Measurements from ENCODE around the gene MANSC1.

Gene MANSC1

GRCh38 chr12:12301122-12301521 is 48.9 kb downstream of the MANSC1 start:
- no peak for DNase-seq (ENCODE audit: low read depth in 1 of 2, low spot score in 1 of 2)
- in situ Hi-C loops (cut with HindIII; ENCODE audit: low pct_unique_long_range_greater_than_20kb, low sequenced_read_pairs), result no loop called here
- TF ChIP-seq JUND (IDR thresholded peaks at IDR 0.05; ENCODE audit: low read depth), result no peak

DNA sequence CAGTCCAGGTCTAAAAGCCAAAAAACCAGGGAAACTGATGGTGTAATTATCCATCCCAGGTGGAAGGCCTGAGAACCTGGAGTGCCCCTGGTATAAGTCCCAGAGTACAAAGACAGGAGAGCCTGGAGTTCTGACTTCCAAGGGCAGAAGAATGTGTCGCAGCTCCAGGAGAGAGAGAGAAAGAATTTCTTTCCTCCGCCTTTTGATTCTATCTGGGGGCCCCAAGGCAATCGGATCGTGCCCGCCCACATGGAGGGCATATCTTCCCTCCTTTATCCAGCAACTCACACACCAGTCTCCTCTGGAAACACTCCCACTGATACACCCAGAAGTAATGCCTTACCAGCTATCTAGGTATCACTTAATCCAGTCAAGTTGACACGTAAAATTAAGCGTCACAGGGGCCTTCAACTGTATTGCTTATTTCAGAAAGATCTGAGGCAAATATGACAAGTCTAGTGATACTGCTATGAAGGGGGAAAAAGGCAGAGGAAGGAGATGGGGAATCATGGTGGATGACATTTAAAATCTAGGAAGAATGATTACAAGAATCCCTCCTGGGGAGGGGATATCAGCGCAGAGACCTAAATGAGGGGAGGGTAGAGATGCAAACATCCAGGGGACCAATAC is 52.7 kb downstream of the MANSC1 start:
- in situ Hi-C loops (cut with HindIII; ENCODE audit: low pct_unique_long_range_greater_than_20kb, low sequenced_read_pairs), result no loop called here
- no peak for DNase-seq (ENCODE audit: low read depth in 1 of 2, low spot score in 1 of 2)
- no peak for TF ChIP-seq JUND (IDR thresholded peaks at IDR 0.05; ENCODE audit: low read depth)

- TF ChIP-seq JUND (IDR thresholded peaks at IDR 0.05; ENCODE audit: low read depth), result no peak
- no peak for DNase-seq (ENCODE audit: low read depth in 1 of 2, low spot score in 1 of 2)
- in situ Hi-C loops (cut with HindIII; ENCODE audit: low pct_unique_long_range_greater_than_20kb, low sequenced_read_pairs), result no loop called here
These were observed 55.6 kb downstream of the MANSC1 start for GRCh38 chr12:12294215-12295005.

- no peak for TF ChIP-seq JUND (IDR thresholded peaks at IDR 0.05; ENCODE audit: low read depth)
- no peak for DNase-seq (ENCODE audit: low read depth in 1 of 2, low spot score in 1 of 2)
- in situ Hi-C loops (cut with HindIII; ENCODE audit: low pct_unique_long_range_greater_than_20kb, low sequenced_read_pairs), result no loop called here
These were observed 59.8 kb downstream of the MANSC1 start for GRCh38 chr12:12290206-12290605.

GRCh38 chr12:12286441-12286840 is 63.6 kb downstream of the MANSC1 start:
- no peak for TF ChIP-seq JUND (IDR thresholded peaks at IDR 0.05; ENCODE audit: low read depth)
- in situ Hi-C loops (cut with HindIII; ENCODE audit: low pct_unique_long_range_greater_than_20kb, low sequenced_read_pairs), result no loop called here
- DNase-seq (ENCODE audit: low read depth in 1 of 2, low spot score in 1 of 2), result no peak

DNA sequence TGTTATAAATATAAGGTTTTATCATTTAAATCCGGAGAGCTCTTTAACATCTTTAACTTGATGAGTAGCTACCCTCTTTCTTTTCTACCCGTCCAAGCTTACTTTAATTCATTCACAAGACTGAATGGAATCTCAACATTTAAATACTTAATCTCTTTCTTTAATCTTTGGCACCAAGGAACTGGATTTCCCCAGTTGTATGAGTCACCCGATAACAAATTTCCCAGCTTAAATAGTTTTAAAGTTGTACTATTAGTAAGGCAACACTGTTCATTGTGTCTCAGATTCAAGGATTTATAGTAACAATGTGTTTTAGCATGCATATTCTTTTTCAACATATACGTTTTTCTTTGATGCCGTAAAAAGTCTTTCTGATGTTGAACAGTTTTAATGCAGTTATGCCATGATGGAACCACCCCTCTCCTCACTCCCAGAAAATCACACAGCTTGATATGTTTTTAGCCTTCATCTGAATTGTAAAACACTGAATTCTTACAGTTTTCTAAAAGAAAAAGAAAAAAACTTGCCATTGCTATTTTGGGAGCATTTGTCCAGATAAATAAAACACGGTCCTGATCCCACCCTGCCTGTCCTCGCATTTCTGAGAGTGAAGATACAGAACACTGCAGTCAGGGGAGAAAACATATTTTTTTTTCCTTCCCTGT is 67.1 kb downstream of the MANSC1 start:
- no peak for DNase-seq (ENCODE audit: low read depth in 1 of 2, low spot score in 1 of 2)
- in situ Hi-C loops (cut with HindIII; ENCODE audit: low pct_unique_long_range_greater_than_20kb, low sequenced_read_pairs), result no loop called here
- TF ChIP-seq JUND (IDR thresholded peaks at IDR 0.05; ENCODE audit: low read depth), result no peak

GRCh38 chr12:12282202-12282601 is 67.8 kb downstream of the MANSC1 start:
- DNase-seq (ENCODE audit: low read depth in 1 of 2, low spot score in 1 of 2), result no peak
- TF ChIP-seq JUND (IDR thresholded peaks at IDR 0.05; ENCODE audit: low read depth), result no peak
- in situ Hi-C loops (cut with HindIII; ENCODE audit: low pct_unique_long_range_greater_than_20kb, low sequenced_read_pairs), result no loop called here

DNA sequence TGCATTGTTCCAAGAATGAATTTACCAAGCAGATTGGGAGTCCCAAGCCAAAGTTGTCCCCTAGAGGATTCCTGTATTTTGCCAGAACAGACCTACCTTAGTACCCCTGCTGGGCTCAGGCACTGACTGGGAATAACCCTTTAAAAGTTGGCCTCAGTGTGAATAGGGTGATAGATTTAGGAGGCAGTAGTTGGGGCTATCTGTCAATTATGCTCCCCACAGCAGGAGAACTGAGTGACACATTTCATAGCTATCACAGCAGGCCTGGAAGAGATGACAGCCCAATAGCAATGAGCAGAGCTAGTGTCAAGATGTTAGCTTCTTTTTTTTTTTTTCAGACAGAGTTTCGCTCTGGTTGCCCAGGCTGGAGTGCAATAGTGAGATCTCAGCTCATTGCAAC is 68.9 kb downstream of the MANSC1 start:
- no peak for DNase-seq (ENCODE audit: low read depth in 1 of 2, low spot score in 1 of 2)
- in situ Hi-C loops (cut with HindIII; ENCODE audit: low pct_unique_long_range_greater_than_20kb, low sequenced_read_pairs), result no loop called here
- no peak for TF ChIP-seq JUND (IDR thresholded peaks at IDR 0.05; ENCODE audit: low read depth)

- in situ Hi-C loops (cut with HindIII; ENCODE audit: low pct_unique_long_range_greater_than_20kb, low sequenced_read_pairs), result no loop called here
- TF ChIP-seq JUND (IDR thresholded peaks at IDR 0.05; ENCODE audit: low read depth), result no peak
- DNase-seq (ENCODE audit: low read depth in 1 of 2, low spot score in 1 of 2), result no peak
These were observed 71.1 kb downstream of the MANSC1 start for GRCh38 chr12:12278899-12279298.

All from T47D (cell line).